Mesenchymal stem cell (in vitro differentiated cells and primary cell): ENCODE measurements around the gene CDK5RAP3.

Source experiments
- DNase-seq: peaks from one replicate; pipeline ENCODE4 v3.0.0-alpha.2; 2013
- H2AFZ ChIP-seq: one replicate; pipeline ENCODE4 v1.6.1; 2013; ENCODE audit warnings: low read depth, mild to moderate bottlenecking, control low read depth, inconsistent platforms, low read length, moderate library complexity
- H2AK5ac ChIP-seq: 2 replicates; pipeline ENCODE4 v1.6.1; 2013; ENCODE audit warnings: low read length, moderate library complexity, mild to moderate bottlenecking, inconsistent platforms; ENCODE audit not compliant: severe bottlenecking
- H2BK120ac ChIP-seq: one replicate; pipeline ENCODE4 v1.6.1; 2013; ENCODE audit warnings: low read depth, mild to moderate bottlenecking, inconsistent platforms, low read length, moderate library complexity
- H2BK12ac ChIP-seq, 2 experiments: one replicate each; pipeline ENCODE4 v1.6.1; 2013; ENCODE audit warnings: inconsistent platforms in 2 of 2, low read length in 2 of 2, mild to moderate bottlenecking in 2 of 2, moderate library complexity in 2 of 2, control low read depth in 1 of 2
- H2BK15ac ChIP-seq: one replicate; pipeline ENCODE4 v1.6.1; 2013; ENCODE audit warnings: mild to moderate bottlenecking, low read depth, inconsistent platforms; ENCODE audit not compliant: poor library complexity, severe bottlenecking
- H2BK5ac ChIP-seq: 2 replicates; pipeline ENCODE4 v1.6.1; 2013; ENCODE audit warnings: low read depth, mild to moderate bottlenecking, low read length, control low read depth, inconsistent platforms; ENCODE audit not compliant: poor library complexity, severe bottlenecking
- H3K14ac ChIP-seq, 2 experiments: one replicate each; pipeline ENCODE4 v1.6.1; 2013; ENCODE audit warnings: inconsistent platforms in 2 of 2, low read length in 2 of 2, control low read depth in 1 of 2, mild to moderate bottlenecking in 1 of 2, moderate library complexity in 1 of 2
- H3K18ac ChIP-seq, 2 experiments: one replicate each; pipeline ENCODE4 v1.6.1; 2013; ENCODE audit warnings: inconsistent platforms in 2 of 2, low read length in 2 of 2, control low read depth in 1 of 2, low read depth in 1 of 2, mild to moderate bottlenecking in 1 of 2
- H3K23ac ChIP-seq, 2 experiments: one replicate each; pipeline ENCODE4 v1.6.1; 2013; ENCODE audit warnings: inconsistent platforms in 2 of 2, low read length in 2 of 2, mild to moderate bottlenecking in 2 of 2, moderate library complexity in 2 of 2, control low read depth in 1 of 2
- H3K27ac ChIP-seq: 2 replicates; pipeline ENCODE4 v1.5.1; 2013; ENCODE audit warnings: mild to moderate bottlenecking, moderate library complexity, low read length, control low read depth, inconsistent platforms; ENCODE audit not compliant: poor library complexity, severe bottlenecking
- H3K27me3 ChIP-seq, 2 experiments: 2 replicates each; pipeline versions ENCODE4 v1.6.1 to v1.7.0; 2013; ENCODE audit warnings: low read length in 2 of 2, mild to moderate bottlenecking in 2 of 2, moderate library complexity in 2 of 2, control low read depth in 1 of 2, inconsistent platforms in 1 of 2; ENCODE audit not compliant: control insufficient read depth in 1 of 2, insufficient read depth in 1 of 2
- H3K36me3 ChIP-seq, 2 experiments: 2 replicates each; pipeline versions ENCODE4 v1.6.1 to v1.7.0; 2013; ENCODE audit warnings: low read length in 2 of 2, control low read depth in 1 of 2, inconsistent platforms in 1 of 2, low read depth in 1 of 2, mild to moderate bottlenecking in 1 of 2; ENCODE audit not compliant: insufficient read depth in 2 of 2, control insufficient read depth in 1 of 2
- H3K4ac ChIP-seq, 2 experiments: one replicate each; pipeline ENCODE4 v1.6.1; 2013; ENCODE audit warnings: inconsistent platforms in 2 of 2, low read length in 2 of 2, mild to moderate bottlenecking in 2 of 2, moderate library complexity in 2 of 2, control low read depth in 1 of 2, low read depth in 1 of 2
- H3K4me1 ChIP-seq: 2 replicates; pipeline ENCODE4 v1.6.1; 2013; ENCODE audit warnings: low read depth, low read length, control low read depth; ENCODE audit not compliant: control insufficient read depth, insufficient read depth
- H3K4me2 ChIP-seq: 2 replicates; pipeline ENCODE4 v1.6.1; 2013; ENCODE audit warnings: low read length, mild to moderate bottlenecking, inconsistent platforms; ENCODE audit not compliant: poor library complexity, severe bottlenecking
- H3K4me3 ChIP-seq, 2 experiments: 2 replicates each; pipeline versions ENCODE4 v1.5.1 to v1.7.0; 2013; ENCODE audit warnings: low read length in 2 of 2, mild to moderate bottlenecking in 2 of 2, control low read depth in 1 of 2, low read depth in 1 of 2; ENCODE audit not compliant: insufficient read depth in 1 of 2
- H3K79me1 ChIP-seq: replicated peaks from 2 replicates; pipeline ENCODE4 v1.6.1; 2013; ENCODE audit warnings: mild to moderate bottlenecking, control low read depth, low read length, inconsistent platforms; ENCODE audit not compliant: poor library complexity, severe bottlenecking
- H3K9ac ChIP-seq: 2 replicates; pipeline ENCODE4 v1.7.0; 2013; ENCODE audit warnings: mild to moderate bottlenecking, low read length, moderate library complexity
- H3K9me3 ChIP-seq: 2 replicates; pipeline ENCODE4 v1.7.0; 2013; ENCODE audit warnings: mild to moderate bottlenecking, low read length; ENCODE audit not compliant: control insufficient read depth
- H4K8ac ChIP-seq: one replicate; pipeline ENCODE4 v1.6.1; 2013; ENCODE audit warnings: inconsistent platforms, mild to moderate bottlenecking, low read length, moderate library complexity
- H4K91ac ChIP-seq: one replicate; pipeline ENCODE4 v1.6.1; 2013; ENCODE audit warnings: mild to moderate bottlenecking, low read length, inconsistent platforms
- WGBS: methylation state at CpG from one replicate; pipeline ENCODE4 v1.1.7; 2013; ENCODE audit warnings: mixed read lengths; 5-methylcytosine and 5-hydroxymethylcytosine counted together

The CDK5RAP3 gene

DNA sequence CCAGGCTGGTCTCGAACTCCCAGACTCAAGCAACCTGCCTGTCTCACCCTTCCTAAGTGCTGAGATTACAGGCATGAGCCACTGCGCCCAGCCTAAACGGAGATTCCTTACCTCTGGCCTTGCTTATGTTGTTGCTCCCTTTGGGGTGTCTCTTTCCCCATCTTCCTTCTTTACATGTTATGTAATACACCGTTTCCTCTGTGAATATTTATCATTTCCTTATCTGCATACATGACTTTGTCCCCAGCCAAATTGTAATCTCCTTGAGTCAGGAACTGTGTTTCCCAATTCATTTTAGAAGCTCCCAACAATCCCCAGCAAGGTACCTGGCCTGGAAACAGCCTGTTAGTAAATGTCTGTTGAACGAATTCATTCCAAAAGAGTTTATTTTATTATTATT, 51.0 kb downstream of the CDK5RAP3 start:
- H2AFZ ChIP-seq = no peak overlapping the region
- no peak overlapping the region for H3K27ac ChIP-seq
- no peak overlapping the region for H3K9ac ChIP-seq
- no peak overlapping the region for H4K91ac ChIP-seq
- H2AK5ac ChIP-seq = no peak overlapping the region
- H3K36me3 ChIP-seq = peaks cover 0 to under 1% of the 10 kb centered on the region in 2 experiments
- peaks cover 0 to 6% of the 10 kb centered on the region in 2 experiments for H3K27me3 ChIP-seq
- H3K23ac ChIP-seq = no peak overlapping the region
- 80% methylated on average over 4 of the region's 5 CpGs for whole genome bisulfite sequencing
- H2BK15ac ChIP-seq = no peak overlapping the region
- no peak overlapping the region for H3K14ac ChIP-seq
- no peak overlapping the region for H3K4ac ChIP-seq
- H2BK120ac ChIP-seq = no peak overlapping the region
- DNase-seq = no peak
- no peak overlapping the region for H3K4me2 ChIP-seq
- H4K8ac ChIP-seq = no peak overlapping the region
- H3K9me3 ChIP-seq = no peaks in the 10 kb centered on the region
- H2BK5ac ChIP-seq = no peak overlapping the region
- peaks cover 26% of the 10 kb centered on the region for H3K4me1 ChIP-seq
- H3K4me3 ChIP-seq = no peak overlapping the region
- H2BK12ac ChIP-seq = no peak overlapping the region
- H3K18ac ChIP-seq = no peak overlapping the region
- no peaks in the 10 kb centered on the region for H3K79me1 ChIP-seq

DNA sequence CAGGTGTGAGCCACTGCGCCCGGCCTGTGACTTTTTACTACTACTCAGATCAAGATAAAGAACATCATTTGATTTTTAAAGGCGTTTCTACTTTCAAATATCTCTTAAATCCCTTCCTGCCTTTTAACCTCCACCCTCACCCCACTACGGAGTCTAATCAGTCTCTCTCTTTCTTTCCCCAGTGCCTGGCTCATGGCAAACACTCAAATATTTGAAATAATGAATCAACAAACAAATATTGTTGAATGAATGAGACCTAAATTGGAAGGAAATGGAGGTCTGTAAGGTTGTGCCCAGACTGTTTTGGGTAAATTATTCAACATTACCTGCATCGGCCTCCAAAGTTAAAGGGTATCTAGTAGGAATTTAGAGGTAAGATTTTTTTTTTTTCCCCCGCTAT, 52.0 kb downstream of the CDK5RAP3 start:
- H2AFZ ChIP-seq = no peak overlapping the region
- no peak overlapping the region for H4K91ac ChIP-seq
- H3K14ac ChIP-seq = no peak overlapping the region
- no peak overlapping the region for H3K4ac ChIP-seq
- WGBS = 85% methylated on average over 5 of the region's 6 CpGs
- H3K4me3 ChIP-seq = no peak overlapping the region
- no peak overlapping the region for H2BK5ac ChIP-seq
- H2BK15ac ChIP-seq = no peak overlapping the region
- H3K4me1 ChIP-seq = peaks cover 26% of the 10 kb centered on the region
- no peaks in the 10 kb centered on the region for H3K9me3 ChIP-seq
- H3K36me3 ChIP-seq = peaks cover 0 to 4% of the 10 kb centered on the region in 2 experiments
- H2BK12ac ChIP-seq = no peak overlapping the region
- H2BK120ac ChIP-seq = no peak overlapping the region
- H3K27me3 ChIP-seq = peaks cover 0 to 6% of the 10 kb centered on the region in 2 experiments
- no peak overlapping the region for H2AK5ac ChIP-seq
- H3K23ac ChIP-seq = no peak overlapping the region
- DNase-seq = no peak
- no peaks in the 10 kb centered on the region for H3K79me1 ChIP-seq
- H3K9ac ChIP-seq = no peak overlapping the region
- H4K8ac ChIP-seq = no peak overlapping the region
- H3K18ac ChIP-seq = no peak overlapping the region
- no peak overlapping the region for H3K27ac ChIP-seq
- H3K4me2 ChIP-seq = peak overlapping the region; percentile 91

DNA sequence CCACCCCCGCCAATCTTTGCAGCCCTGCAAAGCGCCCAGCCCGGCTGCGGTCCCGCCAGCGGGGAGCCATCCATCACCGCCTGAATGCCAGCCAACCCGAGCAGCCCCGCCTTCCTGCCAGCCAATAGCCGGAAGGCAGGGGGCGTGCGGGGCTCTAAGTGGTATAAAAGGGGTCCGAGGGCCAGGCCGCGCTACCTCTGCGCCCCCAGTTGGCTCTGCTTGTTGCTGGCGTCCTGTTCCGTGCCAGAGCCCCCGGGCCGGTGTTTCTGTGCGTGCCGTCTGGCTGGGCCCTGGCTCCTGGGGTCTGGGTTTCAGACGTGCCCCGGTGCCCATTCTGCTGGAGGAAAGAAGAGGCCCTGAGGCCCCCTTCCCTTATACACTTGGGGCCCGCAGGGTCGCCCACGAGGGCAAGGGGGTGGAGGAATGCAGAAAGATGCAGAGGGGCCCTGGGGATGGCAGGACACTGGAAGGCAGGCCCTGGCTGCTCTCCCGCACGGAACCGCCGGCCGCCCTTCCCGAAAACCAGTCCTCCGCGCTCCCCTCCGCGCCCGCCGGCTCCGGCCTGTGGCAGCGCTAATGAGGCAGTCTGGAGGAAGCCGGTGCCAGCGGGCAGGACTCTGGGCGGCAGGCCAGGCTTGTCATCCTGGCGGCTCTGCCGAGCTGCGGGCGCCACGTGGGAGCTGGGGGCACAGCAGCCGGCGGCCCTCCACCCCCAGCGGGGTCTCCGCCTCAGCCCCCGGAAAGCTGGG, 52.7 kb downstream of the CDK5RAP3 start:
- H3K4ac ChIP-seq = peak overlapping the region; percentile 7 to 64
- peak overlapping the region; percentile 59 to 94 for H3K18ac ChIP-seq
- H4K8ac ChIP-seq = peak overlapping the region; percentile 66
- H2AFZ ChIP-seq = peak overlapping the region; percentile 66
- peak overlapping the region; percentile 91 for H3K4me2 ChIP-seq
- no peaks in the 10 kb centered on the region for H3K9me3 ChIP-seq
- no peaks in the 10 kb centered on the region for H3K79me1 ChIP-seq
- no peak overlapping the region for H2AK5ac ChIP-seq
- H3K14ac ChIP-seq = peak overlapping the region in 1 of 2 experiments; percentile 31
- H3K23ac ChIP-seq = peak overlapping the region in 1 of 2 experiments; percentile 57
- peak; percentile 69 for DNase-seq
- H3K4me1 ChIP-seq = peaks cover 26% of the 10 kb centered on the region
- peak overlapping the region; percentile 24 for H3K27ac ChIP-seq
- 2% methylated on average over 46 of the region's 54 CpGs for WGBS
- H3K4me3 ChIP-seq = peak overlapping the region; percentile 49 to 81
- no peak overlapping the region for H2BK5ac ChIP-seq
- peak overlapping the region; percentile 50 for H2BK120ac ChIP-seq
- peaks cover 0 to 4% of the 10 kb centered on the region in 2 experiments for H3K36me3 ChIP-seq
- H2BK12ac ChIP-seq = peak overlapping the region in 1 of 2 experiments; percentile 61
- H3K9ac ChIP-seq = peak overlapping the region; percentile 81
- H4K91ac ChIP-seq = no peak overlapping the region
- peaks cover 0 to 6% of the 10 kb centered on the region in 2 experiments for H3K27me3 ChIP-seq
- H2BK15ac ChIP-seq = no peak overlapping the region

DNA sequence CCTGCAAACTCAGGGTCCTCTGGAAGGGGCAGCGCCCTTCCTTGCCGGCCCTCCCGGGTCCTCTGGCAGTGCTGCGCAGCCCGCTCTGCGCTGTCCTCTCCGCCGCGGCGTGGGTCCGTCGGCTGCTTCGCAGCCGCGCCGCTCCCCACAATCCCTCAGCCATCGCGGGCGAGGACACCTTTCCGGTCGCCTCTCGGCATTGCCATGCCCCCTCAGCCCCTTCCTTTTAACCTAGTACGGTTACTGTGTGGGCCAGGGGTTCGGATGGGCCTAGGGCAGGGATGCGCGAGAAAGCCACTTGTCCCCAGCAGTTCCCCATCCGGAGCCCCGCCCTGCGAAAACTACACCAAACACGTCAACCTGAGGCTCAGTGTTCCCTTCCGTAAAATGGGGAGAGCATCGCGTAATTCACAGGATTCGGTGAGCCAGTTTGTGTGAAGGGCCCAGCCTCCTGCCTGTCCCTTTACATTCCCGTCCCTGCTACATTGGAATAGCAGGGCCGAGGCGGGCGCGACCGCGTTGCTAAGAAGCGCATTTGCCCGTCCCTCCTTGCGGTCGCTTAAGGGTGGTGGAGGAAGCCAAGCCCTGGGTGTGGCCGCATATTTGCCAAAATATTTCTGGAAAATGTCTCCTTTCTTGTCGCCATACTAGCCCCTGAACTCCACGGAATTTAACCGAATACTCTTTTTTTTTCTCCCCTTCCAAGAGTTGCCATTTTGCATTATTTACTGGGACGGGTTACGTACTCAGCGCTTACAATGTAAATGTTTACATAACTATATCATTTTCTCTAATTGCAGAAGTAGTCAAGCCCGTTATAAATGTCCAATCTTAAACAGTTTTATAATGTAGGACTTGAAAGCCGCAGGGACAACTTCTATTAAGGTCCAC, 53.5 kb downstream of the CDK5RAP3 start:
- no peak overlapping the region for H2BK15ac ChIP-seq
- peak overlapping the region; percentile 59 to 94 for H3K18ac ChIP-seq
- peak overlapping the region in 1 of 2 experiments; percentile 82 for H3K14ac ChIP-seq
- H4K8ac ChIP-seq = peak overlapping the region; percentile 66
- peak overlapping the region; percentile 50 for H2BK120ac ChIP-seq
- H3K79me1 ChIP-seq = no peaks in the 10 kb centered on the region
- H3K4me3 ChIP-seq = peak overlapping the region; percentile 49 to 81
- H3K4ac ChIP-seq = peak overlapping the region; percentile 7 to 64
- peak overlapping the region; percentile 28 for H2AK5ac ChIP-seq
- DNase-seq = no peak
- peak overlapping the region; percentile 86 for H2AFZ ChIP-seq
- peak overlapping the region; percentile 81 for H3K9ac ChIP-seq
- peak overlapping the region; percentile 37 to 79 for H2BK12ac ChIP-seq
- H3K4me2 ChIP-seq = peak overlapping the region; percentile 91
- no peak overlapping the region for H2BK5ac ChIP-seq
- WGBS = 4% methylated on average over 51 of the region's 54 CpGs
- no peak overlapping the region for H3K27ac ChIP-seq
- peaks cover 0 to 5% of the 10 kb centered on the region in 2 experiments for H3K27me3 ChIP-seq
- no peak overlapping the region for H4K91ac ChIP-seq
- H3K4me1 ChIP-seq = peaks cover 26% of the 10 kb centered on the region
- H3K9me3 ChIP-seq = no peaks in the 10 kb centered on the region
- H3K36me3 ChIP-seq = peaks cover 0 to 4% of the 10 kb centered on the region in 2 experiments
- H3K23ac ChIP-seq = peak overlapping the region in 1 of 2 experiments; percentile 36
